H9 (cell line): ENCODE measurements around the gene TRAF7. TPM values are rescaled to one million over a fixed set of nuclear protein-coding genes. Genes with fewer than 3 reads are reported as not detected.
"Not testable (repeated sequence)": the region's sequence is repeated elsewhere in the genome, so short reads cannot be mapped to it uniquely, and the experiment has no call there.

ENCODE experiments used
- DNase-seq: peaks from one replicate; pipeline ENCODE4 v3.0.0-alpha.2; 2017
- H2AFZ ChIP-seq: one replicate; pipeline ENCODE4 v1.6.1; 2013; ENCODE audit warnings: mild to moderate bottlenecking, low read length, control low read depth, moderate library complexity
- H2AK5ac ChIP-seq: 2 replicates; pipeline ENCODE4 v1.6.1; 2013; ENCODE audit warnings: low read length, control low read depth, mixed read lengths; ENCODE audit not compliant: insufficient read length
- H2BK120ac ChIP-seq: one replicate; pipeline ENCODE4 v1.6.1; 2013; ENCODE audit warnings: low read depth, mild to moderate bottlenecking, low read length, control low read depth, inconsistent platforms; ENCODE audit not compliant: poor library complexity, severe bottlenecking
- H2BK12ac ChIP-seq: 2 replicates; pipeline ENCODE4 v1.6.1; 2013; ENCODE audit warnings: low read length, control low read depth, mixed read lengths, low read depth; ENCODE audit not compliant: insufficient read length
- H2BK15ac ChIP-seq: 2 replicates; pipeline ENCODE4 v1.6.1; 2013; ENCODE audit warnings: low read depth, low read length, control low read depth
- H2BK20ac ChIP-seq: one replicate; pipeline ENCODE4 v1.6.1; 2013; ENCODE audit warnings: low read depth, mild to moderate bottlenecking, low read length, control low read depth, inconsistent platforms; ENCODE audit not compliant: poor library complexity, severe bottlenecking
- H2BK5ac ChIP-seq: 2 replicates; pipeline ENCODE4 v1.6.1; 2013; ENCODE audit warnings: low read length, control low read depth, mixed read lengths; ENCODE audit not compliant: insufficient read length
- H3K14ac ChIP-seq: 2 replicates; pipeline ENCODE4 v1.6.1; 2013; ENCODE audit warnings: low read length, control low read depth; ENCODE audit not compliant: insufficient read depth
- H3K18ac ChIP-seq: 2 replicates; pipeline ENCODE4 v1.6.1; 2013; ENCODE audit warnings: low read depth, mild to moderate bottlenecking, mixed read lengths, low read length, control low read depth; ENCODE audit not compliant: insufficient read length
- H3K23ac ChIP-seq: 2 replicates; pipeline ENCODE4 v1.6.1; 2013; ENCODE audit warnings: low read length, control low read depth, mixed read lengths, low read depth; ENCODE audit not compliant: insufficient read length
- H3K23me2 ChIP-seq: 2 replicates; pipeline ENCODE4 v1.6.1; 2013; ENCODE audit warnings: low read depth, mild to moderate bottlenecking, mixed read lengths, low read length, control low read depth; ENCODE audit not compliant: insufficient read length, poor library complexity, severe bottlenecking
- H3K27ac ChIP-seq: 2 replicates; pipeline ENCODE4 v1.5.1; 2013; ENCODE audit warnings: low read length, control low read depth, mixed read lengths, low read depth; ENCODE audit not compliant: insufficient read length
- H3K27me3 ChIP-seq: 2 replicates; pipeline ENCODE4 v1.6.1; 2013; ENCODE audit warnings: low read length, control low read depth, inconsistent platforms; ENCODE audit not compliant: insufficient read depth
- H3K4ac ChIP-seq: 2 replicates; pipeline ENCODE4 v1.6.1; 2013; ENCODE audit warnings: low read depth, mild to moderate bottlenecking, control low read depth, inconsistent platforms, low read length, moderate library complexity
- H3K4me1 ChIP-seq: 2 replicates; pipeline ENCODE4 v1.6.1; 2013; ENCODE audit warnings: low read length, control low read depth, inconsistent platforms; ENCODE audit not compliant: insufficient read depth
- H3K4me2 ChIP-seq: 2 replicates; pipeline ENCODE4 v1.6.1; 2013; ENCODE audit warnings: low read length, control low read depth, mixed read lengths; ENCODE audit not compliant: insufficient read length, insufficient read depth
- H3K56ac ChIP-seq: 2 replicates; pipeline ENCODE4 v1.6.1; 2013; ENCODE audit warnings: low read depth, mild to moderate bottlenecking, mixed read lengths, low read length, control low read depth; ENCODE audit not compliant: insufficient read length
- H3K79me1 ChIP-seq: 2 replicates; pipeline ENCODE4 v1.6.1; 2013; ENCODE audit warnings: low read depth, mild to moderate bottlenecking, moderate library complexity, low read length, control low read depth, inconsistent platforms; ENCODE audit not compliant: insufficient read depth, poor library complexity, severe bottlenecking
- H3K79me2 ChIP-seq: 2 replicates; pipeline ENCODE4 v1.6.1; 2013; ENCODE audit warnings: low read length, control low read depth, inconsistent platforms; ENCODE audit not compliant: insufficient read depth
- H3K9ac ChIP-seq: 2 replicates; pipeline ENCODE4 v1.6.1; 2013; ENCODE audit warnings: low read length, control low read depth, mixed read lengths; ENCODE audit not compliant: insufficient read length; ENCODE audit errors: extremely low read depth
- H3K9me3 ChIP-seq: one replicate; pipeline ENCODE4 v1.6.1; 2013; ENCODE audit warnings: low read depth, low read length, inconsistent platforms; ENCODE audit not compliant: control insufficient read depth
- H3T11ph ChIP-seq: one replicate; pipeline ENCODE4 v1.6.1; 2013; ENCODE audit warnings: mild to moderate bottlenecking, low read length, control low read depth, inconsistent platforms
- H4K20me1 ChIP-seq: one replicate; pipeline ENCODE4 v1.6.1; 2013; ENCODE audit not compliant: control insufficient read depth, insufficient read length, insufficient read depth
- H4K5ac ChIP-seq: 2 replicates; pipeline ENCODE4 v1.6.1; 2013; ENCODE audit warnings: low read depth, mild to moderate bottlenecking, mixed read lengths, low read length, control low read depth; ENCODE audit not compliant: insufficient read length
- H4K8ac ChIP-seq: replicated peaks from 2 replicates; pipeline ENCODE4 v1.6.1; 2013; ENCODE audit warnings: low read length, control low read depth, mixed read lengths, low read depth; ENCODE audit not compliant: insufficient read length
- H4K91ac ChIP-seq: 2 replicates; pipeline ENCODE4 v1.6.1; 2013; ENCODE audit warnings: low read depth, mild to moderate bottlenecking, moderate library complexity, mixed read lengths, low read length, control low read depth; ENCODE audit not compliant: insufficient read length
- H3K27ac Mint-ChIP-seq, 3 experiments: 2 replicates in 2 of 3; 3 replicates in 1 of 3; pipeline ENCODE4 v1.8.0; 2020 to 2021; ENCODE audit warnings: mixed read lengths in 3 of 3, mild to moderate bottlenecking in 1 of 3, moderate library complexity in 1 of 3
- H3K27me3 Mint-ChIP-seq: 2 replicates; pipeline ENCODE4 v1.8.0; 2021; ENCODE audit warnings: low read depth, mild to moderate bottlenecking, moderate library complexity, mixed read lengths
- H3K36me3 Mint-ChIP-seq, 3 experiments: 2 replicates in 2 of 3; 3 replicates in 1 of 3; pipeline ENCODE4 v1.8.0; 2020 to 2021; ENCODE audit warnings: low read depth in 3 of 3, mixed read lengths in 3 of 3; ENCODE audit not compliant: insufficient read depth in 1 of 3
- H3K4me1 Mint-ChIP-seq, 2 experiments: 2 replicates each; pipeline ENCODE4 v1.8.0; 2020; ENCODE audit warnings: mixed read lengths in 2 of 2
- H3K4me3 Mint-ChIP-seq, 2 experiments: 2 replicates in 1 of 2; 3 replicates in 1 of 2; pipeline ENCODE4 v1.8.0; 2020 to 2021; ENCODE audit warnings: mild to moderate bottlenecking in 2 of 2, mixed read lengths in 2 of 2, moderate library complexity in 1 of 2
- H3K9me3 Mint-ChIP-seq, 2 experiments: 2 replicates in 1 of 2; 3 replicates in 1 of 2; pipeline ENCODE4 v1.8.0; 2020; ENCODE audit warnings: mild to moderate bottlenecking in 2 of 2, mixed read lengths in 2 of 2, moderate library complexity in 1 of 2
- WGBS: extraction: QIAGEN DNeasy Blood & Tissue Kit; methylation state at CpG from one replicate; pipeline ENCODE4 v1.1.7; 2013; ENCODE audit warnings: missing lambda C conversion rate, low lambda C conversion rate, mixed read lengths; ENCODE audit not compliant: insufficient read length; ENCODE audit errors: extremely low coverage; 5-methylcytosine and 5-hydroxymethylcytosine counted together
- total RNA-seq: library from RNA; stranded (reverse); gene quantifications from 2 replicates; pipeline ENCODE4 v1.2.1, GENCODE V29; 2021

TRAF7 gene
- total RNA-seq, 1 experiment from 2014 or later: 108 TPM

- WGBS: no CpG with 5 or more reads among the region's 73 CpGs
- not testable (repeated sequence) for H3K23me2 ChIP-seq, H3K4me1 ChIP-seq, H2BK12ac ChIP-seq, H2BK5ac ChIP-seq, H4K20me1 ChIP-seq, H2AFZ ChIP-seq, H3K27ac Mint-ChIP-seq, H3K4me2 ChIP-seq, H3K79me1 ChIP-seq, H2BK15ac ChIP-seq, H3K14ac ChIP-seq, H3K23ac ChIP-seq, H3K9ac ChIP-seq, H2BK120ac ChIP-seq, H3K4me1 Mint-ChIP-seq, H3K9me3 Mint-ChIP-seq, H4K5ac ChIP-seq, H2BK20ac ChIP-seq, H3T11ph ChIP-seq, H3K27me3 Mint-ChIP-seq, H3K27me3 ChIP-seq, H3K4ac ChIP-seq, DNase-seq, H3K27ac ChIP-seq, H3K79me2 ChIP-seq, H3K56ac ChIP-seq, H2AK5ac ChIP-seq, H4K91ac ChIP-seq, H3K18ac ChIP-seq, H4K8ac ChIP-seq, H3K4me3 Mint-ChIP-seq, H3K9me3 ChIP-seq
- H3K36me3 Mint-ChIP-seq: peaks cover 2 to 28% (median 13%) of the 10 kb centered on the region in 3 experiments; a peak in 6 of 7 replicates
Observed at GRCh38 chr16:2108446-2109270, 46.9 kb upstream of the TRAF7 start.

- not testable (repeated sequence) for H4K91ac ChIP-seq, H3K9me3 ChIP-seq, H3K4me3 Mint-ChIP-seq, H4K20me1 ChIP-seq, H2BK5ac ChIP-seq, H3K27ac Mint-ChIP-seq, H3K27me3 ChIP-seq, H3T11ph ChIP-seq, H3K79me1 ChIP-seq, H3K23me2 ChIP-seq, H4K8ac ChIP-seq, H4K5ac ChIP-seq, H3K9ac ChIP-seq, H2AK5ac ChIP-seq, H2BK20ac ChIP-seq, H2BK15ac ChIP-seq, H3K56ac ChIP-seq, H3K4ac ChIP-seq, H3K18ac ChIP-seq, H3K9me3 Mint-ChIP-seq, H3K27me3 Mint-ChIP-seq, H2BK12ac ChIP-seq, H3K4me1 ChIP-seq, H3K4me2 ChIP-seq, H3K27ac ChIP-seq, H3K4me1 Mint-ChIP-seq, H2BK120ac ChIP-seq, H3K79me2 ChIP-seq, H3K23ac ChIP-seq, DNase-seq, H3K14ac ChIP-seq, H2AFZ ChIP-seq
- no CpG with 5 or more reads among the region's 25 CpGs for WGBS
- H3K36me3 Mint-ChIP-seq: peaks cover 2 to 28% (median 13%) of the 10 kb centered on the region in 3 experiments; a peak in 6 of 7 replicates
Observed at GRCh38 chr16:2109271-2109580, 46.4 kb upstream of the TRAF7 start.
